H9 (cell line): ENCODE results near the gene GAPDH. TPM values are rescaled to one million over a fixed set of nuclear protein-coding genes. Genes with fewer than 3 reads are reported as not detected.
"Not testable (repeated sequence)": the region's sequence is repeated elsewhere in the genome, so short reads cannot be mapped to it uniquely, and the experiment has no call there.

Experiments used
- DNase-seq: peaks from one replicate; pipeline ENCODE4 v3.0.0-alpha.2; 2017
- H2AFZ ChIP-seq: one replicate; pipeline ENCODE4 v1.6.1; 2013; ENCODE audit warnings: mild to moderate bottlenecking, low read length, control low read depth, moderate library complexity
- H2AK5ac ChIP-seq: 2 replicates; pipeline ENCODE4 v1.6.1; 2013; ENCODE audit warnings: low read length, control low read depth, mixed read lengths; ENCODE audit not compliant: insufficient read length
- H2BK120ac ChIP-seq: one replicate; pipeline ENCODE4 v1.6.1; 2013; ENCODE audit warnings: low read depth, mild to moderate bottlenecking, low read length, control low read depth, inconsistent platforms; ENCODE audit not compliant: poor library complexity, severe bottlenecking
- H2BK12ac ChIP-seq: 2 replicates; pipeline ENCODE4 v1.6.1; 2013; ENCODE audit warnings: low read length, control low read depth, mixed read lengths, low read depth; ENCODE audit not compliant: insufficient read length
- H2BK15ac ChIP-seq: 2 replicates; pipeline ENCODE4 v1.6.1; 2013; ENCODE audit warnings: low read depth, low read length, control low read depth
- H2BK20ac ChIP-seq: one replicate; pipeline ENCODE4 v1.6.1; 2013; ENCODE audit warnings: low read depth, mild to moderate bottlenecking, low read length, control low read depth, inconsistent platforms; ENCODE audit not compliant: poor library complexity, severe bottlenecking
- H2BK5ac ChIP-seq: 2 replicates; pipeline ENCODE4 v1.6.1; 2013; ENCODE audit warnings: low read length, control low read depth, mixed read lengths; ENCODE audit not compliant: insufficient read length
- H3K14ac ChIP-seq: 2 replicates; pipeline ENCODE4 v1.6.1; 2013; ENCODE audit warnings: low read length, control low read depth; ENCODE audit not compliant: insufficient read depth
- H3K18ac ChIP-seq: 2 replicates; pipeline ENCODE4 v1.6.1; 2013; ENCODE audit warnings: low read depth, mild to moderate bottlenecking, mixed read lengths, low read length, control low read depth; ENCODE audit not compliant: insufficient read length
- H3K23ac ChIP-seq: 2 replicates; pipeline ENCODE4 v1.6.1; 2013; ENCODE audit warnings: low read length, control low read depth, mixed read lengths, low read depth; ENCODE audit not compliant: insufficient read length
- H3K23me2 ChIP-seq: 2 replicates; pipeline ENCODE4 v1.6.1; 2013; ENCODE audit warnings: low read depth, mild to moderate bottlenecking, mixed read lengths, low read length, control low read depth; ENCODE audit not compliant: insufficient read length, poor library complexity, severe bottlenecking
- H3K27ac ChIP-seq: 2 replicates; pipeline ENCODE4 v1.5.1; 2013; ENCODE audit warnings: low read length, control low read depth, mixed read lengths, low read depth; ENCODE audit not compliant: insufficient read length
- H3K27me3 ChIP-seq: 2 replicates; pipeline ENCODE4 v1.6.1; 2013; ENCODE audit warnings: low read length, control low read depth, inconsistent platforms; ENCODE audit not compliant: insufficient read depth
- H3K4ac ChIP-seq: 2 replicates; pipeline ENCODE4 v1.6.1; 2013; ENCODE audit warnings: low read depth, mild to moderate bottlenecking, control low read depth, inconsistent platforms, low read length, moderate library complexity
- H3K4me1 ChIP-seq: 2 replicates; pipeline ENCODE4 v1.6.1; 2013; ENCODE audit warnings: low read length, control low read depth, inconsistent platforms; ENCODE audit not compliant: insufficient read depth
- H3K4me2 ChIP-seq: 2 replicates; pipeline ENCODE4 v1.6.1; 2013; ENCODE audit warnings: low read length, control low read depth, mixed read lengths; ENCODE audit not compliant: insufficient read length, insufficient read depth
- H3K56ac ChIP-seq: 2 replicates; pipeline ENCODE4 v1.6.1; 2013; ENCODE audit warnings: low read depth, mild to moderate bottlenecking, mixed read lengths, low read length, control low read depth; ENCODE audit not compliant: insufficient read length
- H3K79me1 ChIP-seq: 2 replicates; pipeline ENCODE4 v1.6.1; 2013; ENCODE audit warnings: low read depth, mild to moderate bottlenecking, moderate library complexity, low read length, control low read depth, inconsistent platforms; ENCODE audit not compliant: insufficient read depth, poor library complexity, severe bottlenecking
- H3K79me2 ChIP-seq: 2 replicates; pipeline ENCODE4 v1.6.1; 2013; ENCODE audit warnings: low read length, control low read depth, inconsistent platforms; ENCODE audit not compliant: insufficient read depth
- H3K9ac ChIP-seq: 2 replicates; pipeline ENCODE4 v1.6.1; 2013; ENCODE audit warnings: low read length, control low read depth, mixed read lengths; ENCODE audit not compliant: insufficient read length; ENCODE audit errors: extremely low read depth
- H3K9me3 ChIP-seq: one replicate; pipeline ENCODE4 v1.6.1; 2013; ENCODE audit warnings: low read depth, low read length, inconsistent platforms; ENCODE audit not compliant: control insufficient read depth
- H3T11ph ChIP-seq: one replicate; pipeline ENCODE4 v1.6.1; 2013; ENCODE audit warnings: mild to moderate bottlenecking, low read length, control low read depth, inconsistent platforms
- H4K20me1 ChIP-seq: one replicate; pipeline ENCODE4 v1.6.1; 2013; ENCODE audit not compliant: control insufficient read depth, insufficient read length, insufficient read depth
- H4K5ac ChIP-seq: 2 replicates; pipeline ENCODE4 v1.6.1; 2013; ENCODE audit warnings: low read depth, mild to moderate bottlenecking, mixed read lengths, low read length, control low read depth; ENCODE audit not compliant: insufficient read length
- H4K8ac ChIP-seq: replicated peaks from 2 replicates; pipeline ENCODE4 v1.6.1; 2013; ENCODE audit warnings: low read length, control low read depth, mixed read lengths, low read depth; ENCODE audit not compliant: insufficient read length
- H4K91ac ChIP-seq: 2 replicates; pipeline ENCODE4 v1.6.1; 2013; ENCODE audit warnings: low read depth, mild to moderate bottlenecking, moderate library complexity, mixed read lengths, low read length, control low read depth; ENCODE audit not compliant: insufficient read length
- H3K27ac Mint-ChIP-seq, 3 experiments: 2 replicates in 2 of 3; 3 replicates in 1 of 3; pipeline ENCODE4 v1.8.0; 2020 to 2021; ENCODE audit warnings: mixed read lengths in 3 of 3, mild to moderate bottlenecking in 1 of 3, moderate library complexity in 1 of 3
- H3K27me3 Mint-ChIP-seq: 2 replicates; pipeline ENCODE4 v1.8.0; 2021; ENCODE audit warnings: low read depth, mild to moderate bottlenecking, moderate library complexity, mixed read lengths
- H3K36me3 Mint-ChIP-seq, 3 experiments: 2 replicates in 2 of 3; 3 replicates in 1 of 3; pipeline ENCODE4 v1.8.0; 2020 to 2021; ENCODE audit warnings: low read depth in 3 of 3, mixed read lengths in 3 of 3; ENCODE audit not compliant: insufficient read depth in 1 of 3
- H3K4me1 Mint-ChIP-seq, 2 experiments: 2 replicates each; pipeline ENCODE4 v1.8.0; 2020; ENCODE audit warnings: mixed read lengths in 2 of 2
- H3K4me3 Mint-ChIP-seq, 2 experiments: 2 replicates in 1 of 2; 3 replicates in 1 of 2; pipeline ENCODE4 v1.8.0; 2020 to 2021; ENCODE audit warnings: mild to moderate bottlenecking in 2 of 2, mixed read lengths in 2 of 2, moderate library complexity in 1 of 2
- H3K9me3 Mint-ChIP-seq, 2 experiments: 2 replicates in 1 of 2; 3 replicates in 1 of 2; pipeline ENCODE4 v1.8.0; 2020; ENCODE audit warnings: mild to moderate bottlenecking in 2 of 2, mixed read lengths in 2 of 2, moderate library complexity in 1 of 2
- WGBS: extraction: QIAGEN DNeasy Blood & Tissue Kit; methylation state at CpG from one replicate; pipeline ENCODE4 v1.1.7; 2013; ENCODE audit warnings: missing lambda C conversion rate, low lambda C conversion rate, mixed read lengths; ENCODE audit not compliant: insufficient read length; ENCODE audit errors: extremely low coverage; 5-methylcytosine and 5-hydroxymethylcytosine counted together
- total RNA-seq: library from RNA; stranded (reverse); gene quantifications from 2 replicates; pipeline ENCODE4 v1.2.1, GENCODE V29; 2021
- TF ChIP-seq, protein P1 (sequence below): fragments of 200-600 bp; sonication (generic); conservative IDR thresholded peaks from 3 replicates; pipeline ENCODE4 v1.8.0; 2021; ENCODE audit warnings: antibody characterized with exemption, mild to moderate bottlenecking

Gene GAPDH
- total RNA-seq, 1 experiment from 2014 or later = 4,581 TPM

DNA sequence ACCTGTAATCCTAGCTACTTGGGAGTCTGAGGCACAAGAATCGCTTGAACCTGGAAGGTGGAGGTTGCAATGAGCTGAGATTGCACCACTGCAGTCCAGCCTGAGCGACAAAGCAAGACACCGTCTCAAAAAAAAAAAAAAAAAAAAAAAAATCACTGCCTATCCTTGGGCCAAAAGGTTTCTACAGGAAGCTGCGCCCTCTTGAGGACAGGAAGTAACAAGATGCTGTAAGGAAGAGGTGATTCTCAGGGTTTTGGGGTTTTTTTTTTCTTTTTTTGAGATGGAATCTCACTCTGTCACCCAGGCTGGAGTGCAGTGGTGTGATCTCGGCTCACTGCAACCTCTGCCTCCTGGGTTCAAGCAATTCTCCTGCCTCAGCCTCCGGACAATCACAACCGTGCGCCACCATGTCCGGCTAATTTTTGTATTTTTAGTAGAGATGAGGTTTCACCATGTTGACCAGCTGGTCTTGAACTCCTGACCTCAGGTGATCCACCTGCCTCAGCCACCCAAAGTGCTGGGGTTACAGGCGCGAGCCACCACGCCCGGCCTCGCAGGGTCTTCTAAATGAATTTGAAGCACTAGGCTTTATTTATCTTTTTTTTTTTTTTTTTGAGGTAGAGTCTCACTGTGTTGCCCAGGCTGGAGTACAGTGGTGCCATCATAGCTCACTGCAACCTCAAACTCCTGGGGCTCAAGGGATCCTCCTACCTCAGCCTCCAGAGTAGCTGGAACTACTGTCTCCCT is 23.9 kb downstream of the GAPDH start:
- H3T11ph ChIP-seq, H3K4me2 ChIP-seq, H2AK5ac ChIP-seq, H3K27ac ChIP-seq, H4K91ac ChIP-seq, H2AFZ ChIP-seq, H3K23ac ChIP-seq, H3K9me3 Mint-ChIP-seq, H2BK20ac ChIP-seq, H3K27me3 Mint-ChIP-seq, H3K27ac Mint-ChIP-seq, H3K9ac ChIP-seq, H3K27me3 ChIP-seq, H2BK15ac ChIP-seq, H2BK120ac ChIP-seq, H3K79me2 ChIP-seq, H2BK12ac ChIP-seq, H2BK5ac ChIP-seq, H3K9me3 ChIP-seq, H3K18ac ChIP-seq, H3K56ac ChIP-seq, H3K4ac ChIP-seq, H3K4me1 ChIP-seq, H3K79me1 ChIP-seq, H4K8ac ChIP-seq, H4K20me1 ChIP-seq, H4K5ac ChIP-seq, H3K14ac ChIP-seq: not testable (repeated sequence)
- Mint-ChIP-seq H3K4me1 (peaks cover 17 to 24% of the 10 kb centered on the region in 2 experiments), H3K4me3 (peak overlapping the region in 1 of 2 experiments; percentile 38; a peak in 2 of 5 replicates), H3K36me3 (peaks cover 44 to 66% (median 51%) of the 10 kb centered on the region in 3 experiments)
- no CpG with 5 or more reads among the region's 14 CpGs for WGBS
- TF ChIP-seq, protein P1, sequence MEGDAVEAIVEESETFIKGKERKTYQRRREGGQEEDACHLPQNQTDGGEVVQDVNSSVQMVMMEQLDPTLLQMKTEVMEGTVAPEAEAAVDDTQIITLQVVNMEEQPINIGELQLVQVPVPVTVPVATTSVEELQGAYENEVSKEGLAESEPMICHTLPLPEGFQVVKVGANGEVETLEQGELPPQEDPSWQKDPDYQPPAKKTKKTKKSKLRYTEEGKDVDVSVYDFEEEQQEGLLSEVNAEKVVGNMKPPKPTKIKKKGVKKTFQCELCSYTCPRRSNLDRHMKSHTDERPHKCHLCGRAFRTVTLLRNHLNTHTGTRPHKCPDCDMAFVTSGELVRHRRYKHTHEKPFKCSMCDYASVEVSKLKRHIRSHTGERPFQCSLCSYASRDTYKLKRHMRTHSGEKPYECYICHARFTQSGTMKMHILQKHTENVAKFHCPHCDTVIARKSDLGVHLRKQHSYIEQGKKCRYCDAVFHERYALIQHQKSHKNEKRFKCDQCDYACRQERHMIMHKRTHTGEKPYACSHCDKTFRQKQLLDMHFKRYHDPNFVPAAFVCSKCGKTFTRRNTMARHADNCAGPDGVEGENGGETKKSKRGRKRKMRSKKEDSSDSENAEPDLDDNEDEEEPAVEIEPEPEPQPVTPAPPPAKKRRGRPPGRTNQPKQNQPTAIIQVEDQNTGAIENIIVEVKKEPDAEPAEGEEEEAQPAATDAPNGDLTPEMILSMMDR = peak; percentile 71
- DNase-seq = peak; percentile 73
- H3K23me2 ChIP-seq = peaks cover 11% of the 10 kb centered on the region
